Glutamatergic neuron (in vitro differentiated cells): Measurements from ENCODE around the gene TGFBR2. TPM values are rescaled to one million over a fixed set of nuclear protein-coding genes. Genes with fewer than 3 reads are reported as not detected.

ENCODE experiments used
- DNase-seq: peaks from one replicate; pipeline ENCODE4 v3.0.0; 2022
- H3K27ac Mint-ChIP-seq: one replicate; pipeline ENCODE4 v1.8.0; 2020; ENCODE audit warnings: mild to moderate bottlenecking, mixed read lengths, inconsistent platforms; ENCODE audit not compliant: unreplicated experiment
- H3K27me3 Mint-ChIP-seq: one replicate; pipeline ENCODE4 v1.8.0; 2020; ENCODE audit warnings: mild to moderate bottlenecking, moderate library complexity, mixed read lengths, inconsistent platforms; ENCODE audit not compliant: unreplicated experiment
- H3K36me3 Mint-ChIP-seq: one replicate; pipeline ENCODE4 v1.8.0; 2020; ENCODE audit warnings: mild to moderate bottlenecking, mixed read lengths, inconsistent platforms; ENCODE audit not compliant: unreplicated experiment
- H3K4me1 Mint-ChIP-seq: one replicate; pipeline ENCODE4 v1.8.0; 2020; ENCODE audit warnings: mild to moderate bottlenecking, low read depth, mixed read lengths, inconsistent platforms; ENCODE audit not compliant: unreplicated experiment
- H3K4me3 Mint-ChIP-seq: one replicate; pipeline ENCODE4 v1.8.0; 2020; ENCODE audit warnings: mild to moderate bottlenecking, mixed read lengths, inconsistent platforms; ENCODE audit not compliant: unreplicated experiment
- H3K9me3 Mint-ChIP-seq: one replicate; pipeline ENCODE4 v1.8.0; 2020; ENCODE audit warnings: mild to moderate bottlenecking, moderate library complexity, mixed read lengths, inconsistent platforms; ENCODE audit not compliant: unreplicated experiment
- CTCF ChIP-seq: fragments of 200-600 bp; sonication (generic); IDR thresholded peaks from one replicate; pipeline ENCODE4 v1.5.0; 2021; ENCODE audit not compliant: partially characterized antibody, unreplicated experiment
- total RNA-seq: library from RNA; stranded (reverse); fragmentation: NEBNext Ultra II Directional; extraction: Animal tissue kit (Norgen Biotek cat#: 25700); gene quantifications from one replicate; pipeline ENCODE4 v1.2.1, GENCODE V29; 2021; ENCODE audit not compliant: unreplicated experiment

The TGFBR2 gene
- total RNA-seq, 1 donor from 2014 or later: 0.96 TPM

GRCh38 chr3:30681649-30682211 lies 75.3 kb downstream of the TGFBR2 start:
- peak overlapping the region; percentile 44 for H3K4me3 Mint-ChIP-seq

GRCh38 chr3:30682434-30683155 lies 76.2 kb downstream of the TGFBR2 start:
- TF ChIP-seq CTCF: no peak
- Mint-ChIP-seq H3K36me3 (no peaks in the 10 kb centered on the region), H3K27ac (no peak overlapping the region), H3K9me3 (peaks cover 3% of the 10 kb centered on the region), H3K4me3 (no peak overlapping the region), H3K4me1 (peaks cover 21% of the 10 kb centered on the region), H3K27me3 (no peaks in the 10 kb centered on the region)
- DNase-seq: no peak

More at GRCh38 chr3:30681649-30682211, 75.3 kb downstream of the TGFBR2 start:
- H3K9me3 Mint-ChIP-seq: peaks cover 3% of the 10 kb centered on the region
- H3K4me1 Mint-ChIP-seq: peaks cover 21% of the 10 kb centered on the region
- no peak for TF ChIP-seq CTCF
- H3K27ac Mint-ChIP-seq: peak overlapping the region; percentile 83
- H3K36me3 Mint-ChIP-seq: no peaks in the 10 kb centered on the region
- H3K27me3 Mint-ChIP-seq: no peaks in the 10 kb centered on the region
- DNase-seq: no peak

GRCh38 chr3:30683769-30684168 lies 77.4 kb downstream of the TGFBR2 start:
- Mint-ChIP-seq H3K4me1 (peaks cover 21% of the 10 kb centered on the region), H3K9me3 (peaks cover 3% of the 10 kb centered on the region), H3K4me3 (no peak overlapping the region), H3K27me3 (no peaks in the 10 kb centered on the region), H3K36me3 (no peaks in the 10 kb centered on the region), H3K27ac (no peak overlapping the region)
- no peak for TF ChIP-seq CTCF
- no peak for DNase-seq

GRCh38 chr3:30684356-30684755 lies 78.0 kb downstream of the TGFBR2 start:
- DNase-seq: no peak
- no peak overlapping the region for H3K27ac Mint-ChIP-seq
- H3K9me3 Mint-ChIP-seq: peaks cover 3% of the 10 kb centered on the region
- H3K36me3 Mint-ChIP-seq: no peaks in the 10 kb centered on the region
- no peaks in the 10 kb centered on the region for H3K27me3 Mint-ChIP-seq
- peaks cover 26% of the 10 kb centered on the region for H3K4me1 Mint-ChIP-seq
- no peak overlapping the region for H3K4me3 Mint-ChIP-seq
- TF ChIP-seq CTCF: no peak

- H3K27me3 Mint-ChIP-seq: no peaks in the 10 kb centered on the region
- peaks cover 3% of the 10 kb centered on the region for H3K9me3 Mint-ChIP-seq
- no peak overlapping the region for H3K27ac Mint-ChIP-seq
- no peak overlapping the region for H3K4me3 Mint-ChIP-seq
- H3K4me1 Mint-ChIP-seq: peaks cover 26% of the 10 kb centered on the region
- TF ChIP-seq CTCF: no peak
- no peaks in the 10 kb centered on the region for H3K36me3 Mint-ChIP-seq
- DNase-seq: no peak
Observed at GRCh38 chr3:30685267-30685667, 78.9 kb downstream of the TGFBR2 start.
